NCI-H146 treated with DMSO at 0.1 percent for 48 hours (cell line): ENCODE results near the gene CASZ1.

Source experiments
- DNase-seq: peaks from one replicate; lab custom pipeline; 2025; ENCODE audit not compliant: unreplicated experiment; lab: John Stamatoyannopoulos, UW

The CASZ1 gene

GRCh38 chr1:10659646-10660540 lies 136.6 kb downstream of the CASZ1 start:
- DNase-seq, result no peak

- no peak for DNase-seq
Measured at GRCh38 chr1:10659218-10659617, 137.2 kb downstream of the CASZ1 start.

- DNase-seq, result no peak
Measured at GRCh38 chr1:10658396-10659066, 137.9 kb downstream of the CASZ1 start.

- DNase-seq, result no peak
Measured at GRCh38 chr1:10657088-10657847, 139.2 kb downstream of the CASZ1 start.

- no peak for DNase-seq
Measured at GRCh38 chr1:10656431-10656830, 140.0 kb downstream of the CASZ1 start.

GRCh38 chr1:10655002-10655401 lies 141.4 kb downstream of the CASZ1 start:
- DNase-seq, result no peak

- DNase-seq, result no peak
Measured at GRCh38 chr1:10653370-10654125, 142.9 kb downstream of the CASZ1 start.

GRCh38 chr1:10652626-10653025 lies 143.8 kb downstream of the CASZ1 start:
- no peak for DNase-seq

- no peak for DNase-seq
Measured at GRCh38 chr1:10651793-10652192, 144.7 kb downstream of the CASZ1 start.

GRCh38 chr1:10651389-10651766 lies 145.1 kb downstream of the CASZ1 start:
- no peak for DNase-seq

- no peak for DNase-seq
Measured at GRCh38 chr1:10650556-10651388, 145.7 kb downstream of the CASZ1 start.

GRCh38 chr1:10649517-10650201 lies 146.8 kb downstream of the CASZ1 start:
- DNase-seq, result no peak

- no peak for DNase-seq
Measured at GRCh38 chr1:10648689-10649516, 147.5 kb downstream of the CASZ1 start.

GRCh38 chr1:10647414-10648170 lies 148.9 kb downstream of the CASZ1 start:
- no peak for DNase-seq

GRCh38 chr1:10646347-10646861 lies 150.0 kb downstream of the CASZ1 start:
- DNase-seq, result no peak

- DNase-seq, result no peak
Measured at GRCh38 chr1:10644307-10645128, 151.9 kb downstream of the CASZ1 start.
